GM19463 (cell line): ENCODE measurements around the gene SLC44A4.
"Not testable (repeated sequence)": the region's sequence is repeated elsewhere in the genome, so short reads cannot be mapped to it uniquely, and the experiment has no call there.

Source experiments
- ATAC-seq: cut with Tn5 transposase; IDR thresholded peaks from one replicate; pipeline ENCODE4 v1.9.1; 2021; ENCODE audit warnings: mild to moderate bottlenecking, moderate library complexity; ENCODE audit not compliant: unreplicated experiment

The SLC44A4 gene

GRCh38 chr6:31861150-31861549 is 17.6 kb downstream of the SLC44A4 start:
- no peak for ATAC-seq

- no peak for ATAC-seq
These were observed 18.4 kb downstream of the SLC44A4 start for GRCh38 chr6:31860349-31860748.

- ATAC-seq, result no peak
These were observed 18.9 kb downstream of the SLC44A4 start for GRCh38 chr6:31859923-31860322.

GRCh38 chr6:31858707-31859106 is 20.1 kb downstream of the SLC44A4 start:
- ATAC-seq, result no peak

GRCh38 chr6:31857774-31858173 is 21.0 kb downstream of the SLC44A4 start:
- ATAC-seq, result not testable (repeated sequence)

- ATAC-seq, result not testable (repeated sequence)
These were observed 26.6 kb downstream of the SLC44A4 start for GRCh38 chr6:31851980-31852718.

- ATAC-seq, result no peak
These were observed 27.3 kb downstream of the SLC44A4 start for GRCh38 chr6:31851485-31851832.

GRCh38 chr6:31850765-31851484 is 27.9 kb downstream of the SLC44A4 start:
- no peak for ATAC-seq

GRCh38 chr6:31847276-31847978 is 31.4 kb downstream of the SLC44A4 start:
- no peak for ATAC-seq

GRCh38 chr6:31844507-31844906 is 34.3 kb downstream of the SLC44A4 start:
- no peak for ATAC-seq

GRCh38 chr6:31842053-31842452 is 36.7 kb downstream of the SLC44A4 start:
- no peak for ATAC-seq

GRCh38 chr6:31839779-31840126 is 39.0 kb downstream of the SLC44A4 start:
- not testable (repeated sequence) for ATAC-seq

GRCh38 chr6:31838968-31839367 is 39.8 kb downstream of the SLC44A4 start:
- ATAC-seq, result no peak

- not testable (repeated sequence) for ATAC-seq
These were observed 40.7 kb downstream of the SLC44A4 start for GRCh38 chr6:31838114-31838553.

- no peak for ATAC-seq
These were observed 41.3 kb downstream of the SLC44A4 start for GRCh38 chr6:31837369-31838113.

GRCh38 chr6:31836474-31837368 is 42.1 kb downstream of the SLC44A4 start:
- ATAC-seq, result no peak

- ATAC-seq, result no peak
These were observed 42.7 kb downstream of the SLC44A4 start for GRCh38 chr6:31836047-31836473.

GRCh38 chr6:31834367-31835250 is 44.2 kb downstream of the SLC44A4 start:
- peak; percentile 65 for ATAC-seq
